DOHH2 (cell line): ENCODE measurements around the gene OR4B1.

Source experiments
- CTCF ChIP-seq: fragments of 200-600 bp; sonication (generic); IDR thresholded peaks from one replicate; pipeline ENCODE4 v1.5.1; 2014; ENCODE audit warnings: antibody characterized with exemption, mild to moderate bottlenecking, low read depth, low read length; ENCODE audit not compliant: poor library complexity, severe bottlenecking
- EZH2phosphoT487 ChIP-seq: fragments of 200-600 bp; sonication (generic); IDR thresholded peaks from 2 replicates; pipeline ENCODE4 v1.6.1; 2017; ENCODE audit warnings: borderline replicate concordance, mild to moderate bottlenecking, antibody characterized with exemption, low read length, moderate library complexity, mixed read lengths

- TF ChIP-seq CTCF (no peak), EZH2phosphoT487 (no peak)
Observed at GRCh38 chr11:48182860-48183526, 33.6 kb upstream of the OR4B1 start.
